Neural crest cell (in vitro differentiated cells): ENCODE data around the gene NF1. TPM values are rescaled to one million over a fixed set of nuclear protein-coding genes. Genes with fewer than 3 reads are reported as not detected.
"Not testable (repeated sequence)": the region's sequence is repeated elsewhere in the genome, so short reads cannot be mapped to it uniquely, and the experiment has no call there.

ENCODE experiments used
- DNase-seq: peaks from one replicate; pipeline ENCODE4 v3.0.0; 2021; ENCODE audit warnings: low read depth, mixed read lengths, low spot score
- H3K27ac Mint-ChIP-seq: one replicate; pipeline ENCODE4 v1.8.0; 2021; ENCODE audit warnings: mild to moderate bottlenecking, mixed read lengths; ENCODE audit not compliant: unreplicated experiment
- H3K27me3 Mint-ChIP-seq: 2 replicates; pipeline ENCODE4 v1.8.0; 2021; ENCODE audit warnings: low read depth, mild to moderate bottlenecking, mixed read lengths
- H3K36me3 Mint-ChIP-seq: 2 replicates; pipeline ENCODE4 v1.8.0; 2021; ENCODE audit warnings: low read depth, mild to moderate bottlenecking, mixed read lengths
- H3K4me1 Mint-ChIP-seq: 2 replicates; pipeline ENCODE4 v1.8.0; 2021; ENCODE audit warnings: mixed read lengths
- H3K4me3 Mint-ChIP-seq: one replicate; pipeline ENCODE4 v1.8.0; 2021; ENCODE audit warnings: mild to moderate bottlenecking, mixed read lengths
- H3K9me3 Mint-ChIP-seq: 2 replicates; pipeline ENCODE4 v1.8.0; 2021; ENCODE audit warnings: mixed read lengths
- CTCF ChIP-seq: fragments of 200-600 bp; sonication (generic); conservative IDR thresholded peaks from 2 replicates; pipeline ENCODE4 v1.5.0; 2021; ENCODE audit warnings: antibody characterized with exemption, mild to moderate bottlenecking
- total RNA-seq: library from RNA; stranded (reverse); gene quantifications from 2 replicates; pipeline ENCODE4 v1.2.1, GENCODE V29; 2021

Gene NF1
- total RNA-seq, 1 donor from 2014 or later, result 60.6 TPM

- Mint-ChIP-seq H3K27me3 (no peaks in the 10 kb centered on the region), H3K27ac (no peak overlapping the region), H3K4me1 (no peaks in the 10 kb centered on the region), H3K9me3 (peaks cover 2% of the 10 kb centered on the region), H3K4me3 (no peak overlapping the region), H3K36me3 (peaks cover 24% of the 10 kb centered on the region)
- no peak for DNase-seq
- TF ChIP-seq CTCF, result no peak
Observed at GRCh38 chr17:31172388-31172787, 77.6 kb downstream of the NF1 start.

- DNase-seq, result no peak
- no peaks in the 10 kb centered on the region for H3K4me1 Mint-ChIP-seq
- peaks cover 40% of the 10 kb centered on the region for H3K36me3 Mint-ChIP-seq
- H3K27me3 Mint-ChIP-seq, result no peaks in the 10 kb centered on the region
- H3K27ac Mint-ChIP-seq, result no peak overlapping the region
- peaks cover 5% of the 10 kb centered on the region for H3K9me3 Mint-ChIP-seq
- TF ChIP-seq CTCF, result no peak
- no peak overlapping the region for H3K4me3 Mint-ChIP-seq
Observed at GRCh38 chr17:31174215-31174614, 79.4 kb downstream of the NF1 start.

GRCh38 chr17:31175237-31175636 lies 80.5 kb downstream of the NF1 start:
- Mint-ChIP-seq H3K4me1 (no peaks in the 10 kb centered on the region), H3K9me3 (peaks cover 5% of the 10 kb centered on the region), H3K27me3 (no peaks in the 10 kb centered on the region), H3K36me3 (peaks cover 40% of the 10 kb centered on the region), H3K4me3 (no peak overlapping the region), H3K27ac (no peak overlapping the region)
- DNase-seq, result no peak
- TF ChIP-seq CTCF, result no peak

GRCh38 chr17:31176143-31176542 lies 81.4 kb downstream of the NF1 start:
- H3K4me1 Mint-ChIP-seq, H3K4me3 Mint-ChIP-seq, DNase-seq, H3K9me3 Mint-ChIP-seq, H3K27me3 Mint-ChIP-seq, H3K27ac Mint-ChIP-seq: not testable (repeated sequence)
- peaks cover 40% of the 10 kb centered on the region for H3K36me3 Mint-ChIP-seq

GRCh38 chr17:31178951-31179350 lies 84.2 kb downstream of the NF1 start:
- H3K36me3 Mint-ChIP-seq, result peaks cover 52% of the 10 kb centered on the region
- not testable (repeated sequence) for H3K9me3 Mint-ChIP-seq, H3K4me3 Mint-ChIP-seq, H3K27me3 Mint-ChIP-seq, H3K27ac Mint-ChIP-seq, DNase-seq, H3K4me1 Mint-ChIP-seq

- Mint-ChIP-seq H3K27ac (no peak overlapping the region), H3K36me3 (peaks cover 32% of the 10 kb centered on the region), H3K27me3 (no peaks in the 10 kb centered on the region), H3K9me3 (peaks cover 3% of the 10 kb centered on the region), H3K4me3 (no peak overlapping the region), H3K4me1 (peaks cover 4% of the 10 kb centered on the region)
- DNase-seq, result no peak
- no peak for TF ChIP-seq CTCF
Observed at GRCh38 chr17:31195305-31195704, 100.5 kb downstream of the NF1 start.

GRCh38 chr17:31198026-31198425 lies 103.2 kb downstream of the NF1 start:
- TF ChIP-seq CTCF, result no peak
- peaks cover 4% of the 10 kb centered on the region for H3K4me1 Mint-ChIP-seq
- H3K27ac Mint-ChIP-seq, result no peak overlapping the region
- peaks cover 28% of the 10 kb centered on the region for H3K36me3 Mint-ChIP-seq
- H3K4me3 Mint-ChIP-seq, result no peak overlapping the region
- H3K27me3 Mint-ChIP-seq, result no peaks in the 10 kb centered on the region
- no peak for DNase-seq
- H3K9me3 Mint-ChIP-seq, result peaks cover 3% of the 10 kb centered on the region

GRCh38 chr17:31198666-31199065 lies 103.9 kb downstream of the NF1 start:
- peaks cover 21% of the 10 kb centered on the region for H3K36me3 Mint-ChIP-seq
- not testable (repeated sequence) for H3K27ac Mint-ChIP-seq, H3K4me1 Mint-ChIP-seq, H3K9me3 Mint-ChIP-seq, DNase-seq, H3K27me3 Mint-ChIP-seq, H3K4me3 Mint-ChIP-seq
